Fibroblast of lung (primary cell): Measurements from ENCODE around the gene FAM120C. TPM values are rescaled to one million over a fixed set of nuclear protein-coding genes. Genes with fewer than 3 reads are reported as not detected.

ENCODE experiments used
- DNase-seq, 2 donors: peaks; one replicate each; pipeline versions ENCODE4 v3.0.0 to v3.0.0-alpha.2; 2010; ENCODE audit warnings: low read depth in 2 of 2
- H2AFZ ChIP-seq: 2 replicates; pipeline ENCODE4 v1.5.1; 2012; ENCODE audit warnings: low read length, control low read depth, inconsistent platforms
- H3K27ac ChIP-seq: 2 replicates; pipeline ENCODE4 v1.5.1; 2011; ENCODE audit warnings: low read length, control low read depth; ENCODE audit not compliant: insufficient read depth
- H3K27me3 ChIP-seq: 2 replicates; pipeline ENCODE4 v1.5.1; 2011; ENCODE audit warnings: mild to moderate bottlenecking, low read length; ENCODE audit not compliant: control insufficient read depth, insufficient read depth
- H3K36me3 ChIP-seq: 2 replicates; pipeline ENCODE4 v1.5.1; 2011; ENCODE audit warnings: low read length; ENCODE audit not compliant: control insufficient read depth, insufficient read depth
- H3K4me1 ChIP-seq: 2 replicates; pipeline ENCODE4 v1.5.1; 2011; ENCODE audit warnings: low read length; ENCODE audit not compliant: control insufficient read depth, insufficient read depth; ENCODE audit errors: extremely low read depth
- H3K4me2 ChIP-seq: 2 replicates; pipeline ENCODE4 v1.5.1; 2011; ENCODE audit warnings: low read length, control low read depth; ENCODE audit not compliant: insufficient read depth; ENCODE audit errors: extremely low read depth
- H3K4me3 ChIP-seq, 4 experiments: fragments of 200-600 bp in 1 of 4; sonication (generic) in 1 of 4; replicated peaks in 1 of 4; 2 replicates each; pipeline ENCODE4 v1.5.1; 2011 to 2016; ENCODE audit warnings: low read length in 4 of 4, low read depth in 3 of 4, mild to moderate bottlenecking in 3 of 4, control low read depth in 2 of 4, inconsistent platforms in 1 of 4, mixed read lengths in 1 of 4; ENCODE audit not compliant: insufficient read depth in 1 of 4; ENCODE audit errors: control extremely low read depth in 1 of 4
- H3K79me2 ChIP-seq: 2 replicates; pipeline ENCODE4 v1.5.1; 2012; ENCODE audit warnings: mild to moderate bottlenecking, low read length, inconsistent platforms; ENCODE audit not compliant: control insufficient read depth, insufficient read depth
- H3K9ac ChIP-seq: 2 replicates; pipeline ENCODE4 v1.5.1; 2011; ENCODE audit warnings: mild to moderate bottlenecking, low read length, control low read depth; ENCODE audit not compliant: insufficient read depth
- H3K9me3 ChIP-seq: 2 replicates; pipeline ENCODE4 v1.5.1; 2012; ENCODE audit warnings: low read depth, low read length; ENCODE audit not compliant: control insufficient read depth, insufficient read depth
- H4K20me1 ChIP-seq: 2 replicates; pipeline ENCODE4 v1.5.1; 2011; ENCODE audit warnings: low read length; ENCODE audit not compliant: control insufficient read depth, insufficient read depth; ENCODE audit errors: extremely low read depth
- EZH2 ChIP-seq: IDR thresholded peaks from 2 replicates; pipeline ENCODE4 v1.5.1; 2012; ENCODE audit warnings: low read length, control low read depth, mild to moderate bottlenecking; ENCODE audit errors: missing control alignments
- polyA plus RNA-seq, 2 donors: library from polyadenylated mRNA; depleted of rRNA in 1 of 2; stranded (reverse) in 1 of 2; unstranded in 1 of 2; fragments of >200 nt; gene quantifications; 2 replicates each; pipeline ENCODE4 v1.2.1, GENCODE V29; 2011 to 2012; ENCODE audit warnings: missing spikeins in 1 of 2
- total RNA-seq: library from RNA; depleted of rRNA; stranded (reverse); fragments of >200 nt; gene quantifications from 2 replicates; pipeline ENCODE4 v1.2.1, GENCODE V29; 2014
- TF ChIP-seq, protein P1 (sequence below), 2 donors: IDR thresholded peaks in 1 of 2; conservative IDR thresholded peaks in 1 of 2; 1 replicate in 1 of 2; 2 replicates in 1 of 2; pipeline ENCODE4 v1.5.1; 2011 to 2012; ENCODE audit warnings: low read length in 2 of 2, control low read depth in 1 of 2, inconsistent platforms in 1 of 2, low read depth in 1 of 2, mild to moderate bottlenecking in 1 of 2

Gene FAM120C
- total and polyA plus RNA-seq, 2 donors (not counting 1 experiment from before 2014, with no cell fraction given) = 4.8 to 6.9 TPM

DNA sequence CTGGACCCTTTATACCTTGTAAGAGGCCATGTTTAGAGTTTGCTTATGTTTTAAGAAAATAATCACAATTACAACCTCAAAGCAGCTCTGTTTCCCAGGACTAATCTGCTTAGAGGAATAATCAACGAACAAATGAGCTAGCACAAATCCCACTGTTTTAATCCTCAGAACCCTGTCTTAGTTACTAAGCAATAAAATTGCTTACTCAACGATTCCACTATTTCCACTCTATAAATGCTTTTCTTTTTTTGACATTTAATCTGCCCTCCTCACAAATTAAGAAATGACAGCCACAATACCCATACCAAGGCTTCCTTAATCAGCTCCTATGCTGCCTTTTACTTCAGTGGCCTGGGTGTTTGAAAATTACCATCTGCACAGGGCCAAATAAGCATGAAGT, 48.8 kb downstream of the FAM120C start:
- Histone ChIP-seq H3K27ac (no peak overlapping the region), H3K27me3 (no peaks in the 10 kb centered on the region)
- no peak for TF ChIP-seq EZH2
- TF ChIP-seq, protein P1, sequence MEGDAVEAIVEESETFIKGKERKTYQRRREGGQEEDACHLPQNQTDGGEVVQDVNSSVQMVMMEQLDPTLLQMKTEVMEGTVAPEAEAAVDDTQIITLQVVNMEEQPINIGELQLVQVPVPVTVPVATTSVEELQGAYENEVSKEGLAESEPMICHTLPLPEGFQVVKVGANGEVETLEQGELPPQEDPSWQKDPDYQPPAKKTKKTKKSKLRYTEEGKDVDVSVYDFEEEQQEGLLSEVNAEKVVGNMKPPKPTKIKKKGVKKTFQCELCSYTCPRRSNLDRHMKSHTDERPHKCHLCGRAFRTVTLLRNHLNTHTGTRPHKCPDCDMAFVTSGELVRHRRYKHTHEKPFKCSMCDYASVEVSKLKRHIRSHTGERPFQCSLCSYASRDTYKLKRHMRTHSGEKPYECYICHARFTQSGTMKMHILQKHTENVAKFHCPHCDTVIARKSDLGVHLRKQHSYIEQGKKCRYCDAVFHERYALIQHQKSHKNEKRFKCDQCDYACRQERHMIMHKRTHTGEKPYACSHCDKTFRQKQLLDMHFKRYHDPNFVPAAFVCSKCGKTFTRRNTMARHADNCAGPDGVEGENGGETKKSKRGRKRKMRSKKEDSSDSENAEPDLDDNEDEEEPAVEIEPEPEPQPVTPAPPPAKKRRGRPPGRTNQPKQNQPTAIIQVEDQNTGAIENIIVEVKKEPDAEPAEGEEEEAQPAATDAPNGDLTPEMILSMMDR (conservative IDR thresholded peaks at IDR 0.05 in 1 of 2, IDR thresholded peaks at IDR 0.05 in 1 of 2; ENCODE audit: low read depth in 1 of 2, low read length in 2 of 2) = no peak

DNA sequence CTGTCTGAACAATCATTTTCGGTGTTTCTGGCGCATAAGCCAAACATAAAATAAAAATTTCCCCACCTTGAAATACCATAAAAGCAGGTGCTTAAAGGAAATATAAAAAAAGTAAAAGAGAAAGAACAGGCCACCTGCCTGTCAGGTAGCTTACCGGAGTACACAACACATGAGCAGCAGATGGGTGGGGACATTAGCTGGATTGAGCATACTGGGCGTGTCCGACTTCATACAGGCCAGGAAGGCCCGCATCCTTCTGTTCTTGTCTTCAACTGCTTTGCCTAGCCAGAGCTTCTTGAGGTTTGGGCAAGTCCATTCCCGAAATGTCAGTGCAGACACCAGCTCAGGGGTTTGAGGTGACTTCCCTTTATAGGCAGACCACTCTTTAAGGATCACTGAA, 66.7 kb downstream of the FAM120C start:
- H4K20me1 ChIP-seq = no peaks in the 10 kb centered on the region
- no peak for DNase-seq
- no peaks in the 10 kb centered on the region for H3K36me3 ChIP-seq
- H3K4me3 ChIP-seq = no peak overlapping the region
- no peaks in the 10 kb centered on the region for H3K79me2 ChIP-seq
- no peak overlapping the region for H2AFZ ChIP-seq
- no peaks in the 10 kb centered on the region for H3K27me3 ChIP-seq
- H3K27ac ChIP-seq = no peak overlapping the region
- TF ChIP-seq EZH2 = no peak
- TF ChIP-seq, protein P1 (conservative IDR thresholded peaks at IDR 0.05 in 1 of 2, IDR thresholded peaks at IDR 0.05 in 1 of 2; ENCODE audit: low read depth in 1 of 2, low read length in 2 of 2) = no peak
- no peaks in the 10 kb centered on the region for H3K9me3 ChIP-seq
- no peak overlapping the region for H3K4me2 ChIP-seq
- H3K9ac ChIP-seq = no peak overlapping the region
- no peaks in the 10 kb centered on the region for H3K4me1 ChIP-seq

More for the DNA sequence above, 48.8 kb downstream of the FAM120C start:
- Histone ChIP-seq H3K4me3 (no peak overlapping the region), H3K79me2 (no peaks in the 10 kb centered on the region), H3K9ac (no peak overlapping the region), H3K4me2 (no peak overlapping the region), H3K9me3 (no peaks in the 10 kb centered on the region), H4K20me1 (no peaks in the 10 kb centered on the region), H2AFZ (no peak overlapping the region), H3K36me3 (peaks cover 1% of the 10 kb centered on the region), H3K4me1 (no peaks in the 10 kb centered on the region)
- DNase-seq = no peak

DNA sequence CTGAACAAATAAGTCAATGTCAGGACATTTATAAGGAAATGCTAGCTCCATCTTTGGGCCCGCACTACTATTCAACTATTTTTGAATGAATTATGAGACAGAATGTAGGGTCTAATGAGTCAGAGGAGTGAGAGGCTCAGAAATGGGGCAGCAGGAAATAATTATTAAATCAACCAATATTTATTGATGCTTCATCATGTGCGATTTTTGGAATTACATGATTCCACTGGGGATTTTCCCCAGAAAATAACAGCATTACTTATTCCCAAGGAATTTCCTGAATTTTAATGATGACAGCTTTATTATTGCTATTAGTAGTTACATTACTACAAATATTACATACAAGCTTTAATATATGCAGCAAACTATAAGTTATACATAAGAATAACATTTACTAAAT, 89.5 kb downstream of the FAM120C start:
- TF ChIP-seq EZH2 = no peak
- no peaks in the 10 kb centered on the region for H3K9me3 ChIP-seq
- H3K27ac ChIP-seq = no peak overlapping the region
- H3K36me3 ChIP-seq = no peaks in the 10 kb centered on the region
- H3K27me3 ChIP-seq = no peaks in the 10 kb centered on the region
- H3K4me3 ChIP-seq = no peak overlapping the region
- H2AFZ ChIP-seq = no peak overlapping the region
- H4K20me1 ChIP-seq = no peaks in the 10 kb centered on the region
- H3K4me1 ChIP-seq = no peaks in the 10 kb centered on the region
- no peak overlapping the region for H3K9ac ChIP-seq
- H3K79me2 ChIP-seq = no peaks in the 10 kb centered on the region
- DNase-seq = no peak
- no peak overlapping the region for H3K4me2 ChIP-seq
